Activated CD8-positive, alpha-beta T cell treated with anti-CD3 and anti-CD28 coated beads for 36 hours (primary cell): ENCODE results near the gene FURIN. TPM values are rescaled to one million over a fixed set of nuclear protein-coding genes. Genes with fewer than 3 reads are reported as not detected.

Source experiments
- ATAC-seq: fragments of 200-7000 bp; cut with Tn5 transposase; one replicate; pipeline ENCODE4 v1.10.0; 2021; ENCODE audit warnings: mild to moderate bottlenecking, moderate library complexity
- CTCF ChIA-PET: fragments of 350-600 bp; sonication (Branson Sonifier 250); formaldehyde crosslinking; loops from one replicate; lab custom pipeline; 2021; ENCODE audit warnings: antibody characterized with exemption; lab: Charles Lee
- POLR2A ChIA-PET: fragments of 350-600 bp; sonication (Branson Sonifier 250); formaldehyde crosslinking; loops from one replicate; lab custom pipeline; 2021; ENCODE audit warnings: antibody characterized with exemption; lab: Charles Lee
- DNase-seq: peaks from one replicate; pipeline ENCODE4 v3.0.0-alpha.2; 2020
- H3K27ac Mint-ChIP-seq: one replicate; pipeline ENCODE4 v1.8.0; 2021; ENCODE audit warnings: mild to moderate bottlenecking, mixed read lengths
- H3K27me3 Mint-ChIP-seq: one replicate; pipeline ENCODE4 v1.8.0; 2021; ENCODE audit warnings: mixed read lengths
- H3K36me3 Mint-ChIP-seq: one replicate; pipeline ENCODE4 v1.8.0; 2021; ENCODE audit warnings: low read depth, mixed read lengths
- H3K4me1 Mint-ChIP-seq: one replicate; pipeline ENCODE4 v1.8.0; 2021; ENCODE audit warnings: low read depth, mixed read lengths
- H3K4me3 Mint-ChIP-seq: one replicate; pipeline ENCODE4 v1.8.0; 2021; ENCODE audit warnings: mild to moderate bottlenecking, moderate library complexity, mixed read lengths
- H3K9me3 Mint-ChIP-seq: one replicate; pipeline ENCODE4 v1.8.0; 2021; ENCODE audit warnings: mixed read lengths
- intact Hi-C: fragments of 100-400 bp; cut with micrococcal nuclease; formaldehyde crosslinking; loops from one replicate; pipeline ENCODE4 v1.10.0; 2022
- total RNA-seq, 2 experiments: library from RNA; stranded (reverse); gene quantifications; one replicate each; pipeline ENCODE4 v1.2.3, GENCODE V29; 2021
- TF ChIP-seq, protein P1 (sequence below): fragments of 200-600 bp; IDR thresholded peaks from one replicate; pipeline ENCODE4 v1.8.0; 2022; ENCODE audit warnings: antibody characterized with exemption, mild to moderate bottlenecking

The FURIN gene
- total RNA-seq, 2 experiments from 2014 or later = 111 to 117 TPM

GRCh38 chr15:90889736-90890456 is 21.5 kb downstream of the FURIN start:
- H3K9me3 Mint-ChIP-seq = no peaks in the 10 kb centered on the region
- no peak for ATAC-seq
- no peak for DNase-seq
- TF ChIP-seq, protein P1, sequence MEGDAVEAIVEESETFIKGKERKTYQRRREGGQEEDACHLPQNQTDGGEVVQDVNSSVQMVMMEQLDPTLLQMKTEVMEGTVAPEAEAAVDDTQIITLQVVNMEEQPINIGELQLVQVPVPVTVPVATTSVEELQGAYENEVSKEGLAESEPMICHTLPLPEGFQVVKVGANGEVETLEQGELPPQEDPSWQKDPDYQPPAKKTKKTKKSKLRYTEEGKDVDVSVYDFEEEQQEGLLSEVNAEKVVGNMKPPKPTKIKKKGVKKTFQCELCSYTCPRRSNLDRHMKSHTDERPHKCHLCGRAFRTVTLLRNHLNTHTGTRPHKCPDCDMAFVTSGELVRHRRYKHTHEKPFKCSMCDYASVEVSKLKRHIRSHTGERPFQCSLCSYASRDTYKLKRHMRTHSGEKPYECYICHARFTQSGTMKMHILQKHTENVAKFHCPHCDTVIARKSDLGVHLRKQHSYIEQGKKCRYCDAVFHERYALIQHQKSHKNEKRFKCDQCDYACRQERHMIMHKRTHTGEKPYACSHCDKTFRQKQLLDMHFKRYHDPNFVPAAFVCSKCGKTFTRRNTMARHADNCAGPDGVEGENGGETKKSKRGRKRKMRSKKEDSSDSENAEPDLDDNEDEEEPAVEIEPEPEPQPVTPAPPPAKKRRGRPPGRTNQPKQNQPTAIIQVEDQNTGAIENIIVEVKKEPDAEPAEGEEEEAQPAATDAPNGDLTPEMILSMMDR = no peak
- H3K27me3 Mint-ChIP-seq = peaks cover 6% of the 10 kb centered on the region
- no peak overlapping the region for H3K4me3 Mint-ChIP-seq
- ChIA-PET CTCF (interaction anchor here (1.1 to 1.8 kb wide), 4 partner anchors 42 to 242 kb away, joined by 3 to 8 read pairs (median 4); partner anchors contain the start of genes HDDC3 and UNC45A), POLR2A (interaction anchor here (1.8 kb wide), 1 partner anchor 12 kb away, joined by 7 read pairs; no protein-coding TSS in a partner anchor)
- H3K4me1 Mint-ChIP-seq = peaks cover 7% of the 10 kb centered on the region
- no peaks in the 10 kb centered on the region for H3K36me3 Mint-ChIP-seq
- intact Hi-C loops = no loop called here
- H3K27ac Mint-ChIP-seq = no peak overlapping the region

DNA sequence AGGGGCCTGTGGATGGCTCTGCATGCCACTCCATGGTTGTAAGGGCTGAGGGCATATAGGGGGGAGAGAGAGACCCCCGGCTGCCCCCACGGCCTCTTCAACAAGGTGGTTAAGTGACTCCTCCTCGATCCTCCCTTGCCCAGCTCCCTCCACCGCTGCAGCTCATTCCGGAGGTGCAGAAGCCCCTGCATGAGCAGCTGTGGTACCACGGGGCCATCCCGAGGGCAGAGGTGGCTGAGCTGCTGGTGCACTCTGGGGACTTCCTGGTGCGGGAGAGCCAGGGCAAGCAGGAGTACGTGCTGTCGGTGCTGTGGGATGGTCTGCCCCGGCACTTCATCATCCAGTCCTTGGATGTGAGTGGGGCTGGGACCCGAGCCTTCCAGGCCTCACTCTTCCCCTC is 22.5 kb downstream of the FURIN start:
- Mint-ChIP-seq H3K27me3 (peaks cover 5% of the 10 kb centered on the region), H3K36me3 (no peaks in the 10 kb centered on the region), H3K9me3 (no peaks in the 10 kb centered on the region), H3K27ac (no peak overlapping the region), H3K4me1 (peaks cover 4% of the 10 kb centered on the region), H3K4me3 (no peak overlapping the region)
- ChIA-PET CTCF (interaction anchor here (0.9 kb wide), 1 partner anchor 66 kb away, joined by 3 read pairs; no protein-coding TSS in a partner anchor), POLR2A (no interaction called here)
- DNase-seq (no peak), ATAC-seq (no peak)
- intact Hi-C loops = no loop called here
- TF ChIP-seq, protein P1 = no peak

DNA sequence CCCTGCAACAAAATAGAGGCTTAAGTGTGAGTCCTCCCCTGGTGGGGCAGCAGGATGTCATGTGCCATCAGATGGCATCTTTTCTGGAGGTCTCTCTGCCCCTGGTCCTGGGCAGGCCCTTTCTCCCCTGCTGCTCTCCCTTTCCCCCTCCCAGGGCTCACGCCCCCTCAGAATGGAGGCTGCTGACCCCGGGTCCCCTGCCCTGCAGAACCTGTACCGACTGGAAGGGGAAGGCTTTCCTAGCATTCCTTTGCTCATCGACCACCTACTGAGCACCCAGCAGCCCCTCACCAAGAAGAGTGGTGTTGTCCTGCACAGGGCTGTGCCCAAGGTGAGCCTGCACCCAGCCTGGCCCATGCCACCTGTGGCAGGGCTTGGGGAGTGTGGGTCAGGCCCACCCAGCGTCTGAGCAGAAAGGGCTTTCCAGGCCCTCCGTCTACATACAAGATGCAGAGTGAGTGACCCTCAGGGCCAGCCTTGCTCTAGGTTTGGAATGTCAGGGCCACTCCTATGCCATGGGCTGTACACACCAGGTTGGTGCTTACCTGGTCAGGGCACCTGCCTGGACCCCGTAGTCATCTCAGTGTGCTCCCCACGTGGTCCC is 23.1 kb downstream of the FURIN start:
- H3K27me3 Mint-ChIP-seq = peaks cover 5% of the 10 kb centered on the region

DNA sequence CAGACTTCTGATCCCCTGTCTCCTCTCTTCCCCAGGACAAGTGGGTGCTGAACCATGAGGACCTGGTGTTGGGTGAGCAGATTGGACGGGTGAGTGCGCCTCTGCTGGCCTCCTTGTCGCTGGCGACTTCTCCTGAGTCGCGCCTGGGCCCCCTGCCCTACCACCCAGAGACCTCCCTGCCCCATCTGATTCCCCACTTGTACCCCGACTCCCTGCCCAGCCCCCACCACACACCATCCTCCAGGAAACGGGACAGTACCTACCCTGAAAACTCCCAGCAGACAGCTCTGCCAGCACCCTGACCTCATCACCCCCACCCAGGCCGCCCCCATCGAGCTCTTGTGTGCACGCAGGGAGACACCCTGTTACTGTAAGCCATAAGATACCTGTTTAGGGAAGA is 23.6 kb downstream of the FURIN start:
- ATAC-seq (no peak), DNase-seq (no peak)
- ChIA-PET CTCF (interaction anchor here (0.7 to 16.4 kb wide), 4 partner anchors 11 to 789 kb away, joined by 3 to 255 read pairs (median 8); partner anchors contain the start of genes HDDC3, MAN2A2 and UNC45A), POLR2A (no interaction called here)
- TF ChIP-seq, protein P1 = no peak
- Mint-ChIP-seq H3K27me3 (peaks cover 5% of the 10 kb centered on the region), H3K4me3 (no peak overlapping the region), H3K9me3 (no peaks in the 10 kb centered on the region), H3K4me1 (no peaks in the 10 kb centered on the region), H3K27ac (no peak overlapping the region), H3K36me3 (no peaks in the 10 kb centered on the region)
- intact Hi-C loops = no loop called here

More for the DNA sequence above, 23.1 kb downstream of the FURIN start:
- intact Hi-C loops = no loop called here
- DNase-seq (no peak), ATAC-seq (no peak)
- CTCF ChIA-PET = interaction anchor here (0.9 to 16.4 kb wide), 3 partner anchors 11 to 65 kb away, joined by 3 to 255 read pairs (median 12); partner anchors contain the start of genes HDDC3, MAN2A2 and UNC45A
- TF ChIP-seq, protein P1 = no peak
- no peak overlapping the region for H3K27ac Mint-ChIP-seq
- H3K36me3 Mint-ChIP-seq = no peaks in the 10 kb centered on the region
- POLR2A ChIA-PET = no interaction called here
- H3K9me3 Mint-ChIP-seq = no peaks in the 10 kb centered on the region
- no peak overlapping the region for H3K4me3 Mint-ChIP-seq
- no peaks in the 10 kb centered on the region for H3K4me1 Mint-ChIP-seq
